Measurements from ENCODE around the gene MTA2. TPM values are rescaled to one million over a fixed set of nuclear protein-coding genes. Genes with fewer than 3 reads are reported as not detected.
A peak's percentile ranks its signal among the peaks of the same experiment; 100 is the strongest.
"Not testable (repeated sequence)": the region's sequence is repeated elsewhere in the genome, so short reads cannot be mapped to it uniquely, and the experiment has no call there.

The MTA2 gene
- total RNA-seq (2021) = 241 and 243 TPM in 2 replicates
- percentile 93 among the genes with signal in this experiment for Bru-seq, nascent RNA
- BruChase-seq, experiment 1, labeled RNA remaining after a 2-hour chase = percentile 98 among the genes with signal in this experiment
- percentile 99 among the genes with signal in this experiment for BruChase-seq, experiment 2, labeled RNA remaining after a 6-hour chase
- long read RNA-seq, transcript MTA2-201 (18 exons, 3,058 nt) = major isoform, 69 of 91 reads
- long read RNA-seq, partial matches to known transcripts = 12 of 91 reads
- long read RNA-seq, other reads (novel, unspliced or antisense) = 10 of 91 reads

GRCh38 chr11:62601372-62602140 is at the start of gene MTA2:
TSS of gene MTA2 (minus strand) at chr11:62601865. CDS start at chr11:62601450, 415 bp downstream.
- BruUV-seq (replicated peaks) = no TSS peak
- intact Hi-C loops (cut with micrococcal nuclease; ENCODE audit: unreplicated experiment) = no loop called here
- H3K9me3 ChIP-seq (ENCODE audit: low read depth, low read length, poor library complexity, severe bottlenecking) = no peaks in the 10 kb centered on the region
- DNase-seq (ENCODE audit: low spot score) = peak; percentile 100
- no peaks in the 10 kb centered on the region for H3K27me3 ChIP-seq (replicated peaks; ENCODE audit: insufficient read depth, low read depth, low read length, poor library complexity)
- CTCF ChIA-PET = interaction anchor here (0.6 to 1.1 kb wide), 3 partner anchors 9 to 10 kb away, joined by 3 to 6 read pairs (median 5); partner anchors contain the start of gene TUT1
- no peak for TF ChIP-seq EZH2 (IDR thresholded peaks at IDR 0.05; ENCODE audit: borderline replicate concordance, low read depth, low read length, poor library complexity, severe bottlenecking)
- no peak for TF ChIP-seq CTCF (conservative IDR thresholded peaks at IDR 0.05; ENCODE audit: low read depth, low read length)
- peaks cover 21% of the 10 kb centered on the region for H3K4me1 ChIP-seq (ENCODE audit: insufficient read depth, low read length, poor library complexity, severe bottlenecking)
- POLR2A ChIA-PET (ENCODE audit: low non-redundant PET) = interaction anchor here (0.6 to 1.0 kb wide), 3 partner anchors 10 to 27 kb away, joined by 3 to 8 read pairs (median 5); partner anchors contain the start of gene TUT1
- H3K27ac ChIP-seq (ENCODE audit: low read depth, low read length, poor library complexity, severe bottlenecking) = peak within 1 kb of the TSS; percentile 97
- peaks cover 31% of the 10 kb centered on the region for H3K36me3 ChIP-seq (ENCODE audit: insufficient read depth, low read length, poor library complexity, severe bottlenecking)
- H3K4me3 ChIP-seq (ENCODE audit: low read depth, low read length, poor library complexity, severe bottlenecking) = peak within 1 kb of the TSS; percentile 95

GRCh38 chr11:62650283-62650682 is 48.6 kb upstream of the MTA2 start:
- CTCF ChIA-PET = not testable (repeated sequence)

GRCh38 chr11:62649486-62649885 is 47.8 kb upstream of the MTA2 start:
- peaks cover 19% of the 10 kb centered on the region for H3K4me1 ChIP-seq (ENCODE audit: insufficient read depth, low read length, poor library complexity, severe bottlenecking)
- DNase-seq (ENCODE audit: low spot score) = no peak
- ChIA-PET POLR2A (ENCODE audit: low non-redundant PET) (interaction anchor here (0.5 to 0.6 kb wide), 2 partner anchors 16 to 25 kb away, joined by 3 to 4 read pairs; partner anchors contain the start of genes C11orf98 and CSKMT), CTCF (no interaction called here)
- no peak for TF ChIP-seq EZH2 (IDR thresholded peaks at IDR 0.05; ENCODE audit: borderline replicate concordance, low read depth, low read length, poor library complexity, severe bottlenecking)
- TF ChIP-seq CTCF (conservative IDR thresholded peaks at IDR 0.05; ENCODE audit: low read depth, low read length) = no peak
- H3K9me3 ChIP-seq (ENCODE audit: low read depth, low read length, poor library complexity, severe bottlenecking) = no peaks in the 10 kb centered on the region
- H3K27me3 ChIP-seq (replicated peaks; ENCODE audit: insufficient read depth, low read depth, low read length, poor library complexity) = no peaks in the 10 kb centered on the region
- no peak overlapping the region for H3K27ac ChIP-seq (ENCODE audit: low read depth, low read length, poor library complexity, severe bottlenecking)
- H3K4me3 ChIP-seq (ENCODE audit: low read depth, low read length, poor library complexity, severe bottlenecking) = no peak overlapping the region
- no TSS peak for BruUV-seq (replicated peaks)
- intact Hi-C loops (cut with micrococcal nuclease; ENCODE audit: unreplicated experiment) = no loop called here
- H3K36me3 ChIP-seq (ENCODE audit: insufficient read depth, low read length, poor library complexity, severe bottlenecking) = peaks cover 29% of the 10 kb centered on the region

More at GRCh38 chr11:62650283-62650682, 48.6 kb upstream of the MTA2 start:
- H3K27ac ChIP-seq (ENCODE audit: low read depth, low read length, poor library complexity, severe bottlenecking); intact Hi-C loops (cut with micrococcal nuclease; ENCODE audit: unreplicated experiment); BruUV-seq (replicated peaks); POLR2A ChIA-PET (ENCODE audit: low non-redundant PET); H3K9me3 ChIP-seq (ENCODE audit: low read depth, low read length, poor library complexity, severe bottlenecking); H3K4me3 ChIP-seq (ENCODE audit: low read depth, low read length, poor library complexity, severe bottlenecking); H3K27me3 ChIP-seq (replicated peaks; ENCODE audit: insufficient read depth, low read depth, low read length, poor library complexity); DNase-seq (ENCODE audit: low spot score): not testable (repeated sequence)
- H3K4me1 ChIP-seq (ENCODE audit: insufficient read depth, low read length, poor library complexity, severe bottlenecking) = peaks cover 19% of the 10 kb centered on the region
- peaks cover 25% of the 10 kb centered on the region for H3K36me3 ChIP-seq (ENCODE audit: insufficient read depth, low read length, poor library complexity, severe bottlenecking)

Data from A673 (cell line).